Fibroblast of mammary gland (primary cell): Measurements from ENCODE around the gene WDR82.

Experiments used
- DNase-seq: peaks from one replicate; pipeline ENCODE4 v3.0.0-alpha.2; 2010; ENCODE audit warnings: low read depth
- H3K4me3 ChIP-seq: 2 replicates; pipeline ENCODE4 v1.5.1; 2011; ENCODE audit warnings: low read depth, mild to moderate bottlenecking, low read length, moderate library complexity; ENCODE audit not compliant: control insufficient read depth
- TF ChIP-seq, protein P1 (sequence below): conservative IDR thresholded peaks from 2 replicates; pipeline ENCODE4 v1.5.1; 2011; ENCODE audit warnings: low read depth, low read length, inconsistent platforms; ENCODE audit not compliant: control insufficient read depth, insufficient read depth

WDR82 gene

DNA sequence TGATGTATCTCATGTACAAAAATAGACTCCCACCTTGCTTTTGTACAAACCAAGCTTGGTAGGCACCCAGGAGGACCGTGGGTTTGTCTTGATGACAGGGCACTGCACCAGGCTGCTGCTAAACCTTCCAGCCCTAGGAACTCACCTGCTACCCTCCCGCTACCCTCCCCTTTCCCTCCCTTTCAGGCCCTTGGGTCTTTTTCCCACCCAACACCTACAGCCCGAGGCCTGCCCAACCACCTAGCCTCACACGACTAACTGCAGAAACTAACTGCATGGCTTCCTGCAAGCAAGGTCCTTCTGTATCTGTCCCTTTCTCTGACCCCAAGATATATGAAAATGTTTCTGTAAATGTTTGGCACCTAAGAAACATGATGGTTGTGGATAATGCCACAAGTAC lies 21.8 kb downstream of the WDR82 start:
- DNase-seq = no peak
- TF ChIP-seq, protein P1, sequence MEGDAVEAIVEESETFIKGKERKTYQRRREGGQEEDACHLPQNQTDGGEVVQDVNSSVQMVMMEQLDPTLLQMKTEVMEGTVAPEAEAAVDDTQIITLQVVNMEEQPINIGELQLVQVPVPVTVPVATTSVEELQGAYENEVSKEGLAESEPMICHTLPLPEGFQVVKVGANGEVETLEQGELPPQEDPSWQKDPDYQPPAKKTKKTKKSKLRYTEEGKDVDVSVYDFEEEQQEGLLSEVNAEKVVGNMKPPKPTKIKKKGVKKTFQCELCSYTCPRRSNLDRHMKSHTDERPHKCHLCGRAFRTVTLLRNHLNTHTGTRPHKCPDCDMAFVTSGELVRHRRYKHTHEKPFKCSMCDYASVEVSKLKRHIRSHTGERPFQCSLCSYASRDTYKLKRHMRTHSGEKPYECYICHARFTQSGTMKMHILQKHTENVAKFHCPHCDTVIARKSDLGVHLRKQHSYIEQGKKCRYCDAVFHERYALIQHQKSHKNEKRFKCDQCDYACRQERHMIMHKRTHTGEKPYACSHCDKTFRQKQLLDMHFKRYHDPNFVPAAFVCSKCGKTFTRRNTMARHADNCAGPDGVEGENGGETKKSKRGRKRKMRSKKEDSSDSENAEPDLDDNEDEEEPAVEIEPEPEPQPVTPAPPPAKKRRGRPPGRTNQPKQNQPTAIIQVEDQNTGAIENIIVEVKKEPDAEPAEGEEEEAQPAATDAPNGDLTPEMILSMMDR = no peak
- no peak overlapping the region for H3K4me3 ChIP-seq

DNA sequence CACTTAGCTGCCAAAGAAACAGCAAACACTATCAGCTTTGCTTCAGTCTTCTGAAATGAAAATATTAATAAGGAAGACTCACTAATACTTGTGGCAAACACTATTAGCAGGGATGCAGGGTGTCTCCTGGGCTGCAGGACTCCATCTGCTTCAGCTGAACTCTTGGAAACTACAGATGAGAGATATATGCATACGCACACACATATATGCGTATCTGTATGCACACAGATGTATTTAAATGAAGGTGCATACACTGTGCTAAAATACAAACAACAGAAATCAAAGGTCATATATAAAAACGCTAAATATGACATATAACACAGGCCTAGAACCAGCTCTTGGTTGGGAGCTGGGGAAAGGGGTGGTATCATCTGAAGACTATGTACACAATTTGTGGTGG lies 22.3 kb downstream of the WDR82 start:
- no peak for DNase-seq
- H3K4me3 ChIP-seq = no peak overlapping the region
- TF ChIP-seq, protein P1 = no peak

DNA sequence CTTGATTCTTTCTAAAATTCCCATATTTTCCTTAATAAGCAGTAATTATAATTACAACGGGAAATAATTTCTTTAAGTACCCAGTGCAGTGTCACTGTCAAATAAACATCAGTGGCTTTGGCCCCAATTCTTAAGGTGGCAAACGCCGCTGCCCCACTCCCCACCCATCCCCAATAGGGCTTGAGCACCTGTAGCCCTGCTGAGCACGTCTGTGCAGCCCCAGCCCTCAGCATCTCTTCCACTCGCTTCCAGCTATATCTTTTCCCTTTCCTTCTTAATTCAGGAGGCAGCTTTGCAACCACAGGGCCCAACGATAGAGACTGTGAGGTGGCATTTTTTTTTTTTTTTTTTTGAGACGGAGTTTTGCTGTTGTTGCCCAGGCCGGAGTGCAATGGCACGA lies 23.8 kb downstream of the WDR82 start:
- H3K4me3 ChIP-seq = no peak overlapping the region
- TF ChIP-seq, protein P1 = no peak
- DNase-seq = no peak

DNA sequence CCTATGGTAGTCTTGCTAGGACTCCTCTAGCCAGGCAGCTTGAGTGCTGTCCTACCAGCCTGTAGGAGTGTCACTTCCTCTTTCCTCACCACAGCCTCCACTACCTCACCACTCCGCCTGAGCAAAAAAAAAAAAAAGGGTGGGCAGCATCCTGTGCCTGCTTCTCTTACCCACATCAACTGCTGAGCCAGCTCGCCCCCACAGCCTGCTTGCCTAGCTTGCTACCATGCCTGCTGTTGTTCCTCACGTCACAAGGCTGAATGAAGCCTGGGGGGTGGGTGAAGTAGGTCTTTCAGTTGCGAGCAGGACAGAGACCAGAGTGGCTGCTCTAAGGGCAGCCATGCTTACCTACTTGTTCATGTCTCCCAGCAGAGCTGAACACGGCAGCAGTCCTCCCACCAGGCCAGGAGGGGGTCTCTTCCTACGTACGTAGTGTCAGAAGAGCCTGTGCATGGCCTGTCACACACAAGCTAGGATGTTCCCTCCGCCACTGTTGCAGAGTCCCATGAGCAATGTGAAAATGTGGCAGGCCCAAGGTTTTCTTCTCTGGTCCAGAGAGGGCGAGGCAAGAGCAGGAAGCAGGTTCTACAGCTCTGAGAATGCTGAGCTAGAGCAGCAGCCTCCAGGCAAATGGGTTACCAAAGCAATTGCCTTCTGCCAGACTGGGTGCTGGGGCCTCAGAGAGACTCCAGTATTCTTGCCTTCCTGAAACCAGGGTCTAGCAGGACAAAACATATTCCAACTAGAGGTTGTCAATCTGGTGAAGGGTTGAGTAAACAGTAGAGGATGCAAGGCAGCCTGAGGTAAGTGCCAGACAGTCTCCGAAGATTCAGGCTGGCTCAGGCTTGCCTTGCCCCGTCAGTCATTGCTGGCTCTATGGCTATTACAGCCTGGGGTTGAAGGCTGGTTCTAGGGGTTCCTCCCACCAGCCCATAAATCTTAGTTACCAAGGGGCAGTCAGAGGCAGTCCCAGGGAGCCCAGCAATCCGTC lies 24.8 kb downstream of the WDR82 start:
- no peak for DNase-seq
- TF ChIP-seq, protein P1 = no peak
- H3K4me3 ChIP-seq = no peak overlapping the region

- no peak overlapping the region for H3K4me3 ChIP-seq
- DNase-seq = no peak
- TF ChIP-seq, protein P1 = no peak
Observed at GRCh38 chr3:52250122-52250521, 28.3 kb downstream of the WDR82 start.

DNA sequence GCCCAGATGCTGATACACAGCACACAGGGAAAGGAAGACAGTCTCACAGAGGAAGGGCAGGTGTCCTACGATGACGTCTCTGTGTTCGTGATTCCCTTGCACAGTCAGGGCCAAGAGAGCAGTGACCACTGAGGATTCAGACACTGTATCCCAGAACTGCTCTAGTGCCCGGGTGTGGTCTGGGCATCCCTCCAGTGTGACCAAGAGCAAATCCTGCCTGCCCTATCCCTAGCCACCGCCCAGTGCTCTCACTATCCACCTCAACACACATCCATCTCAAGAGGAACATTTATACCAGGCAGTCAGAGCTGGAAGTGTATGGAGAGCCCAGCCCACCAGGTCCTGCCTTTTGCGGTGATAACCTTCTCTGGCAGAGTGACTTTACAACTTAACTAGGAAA lies 28.8 kb downstream of the WDR82 start:
- TF ChIP-seq, protein P1 = no peak
- H3K4me3 ChIP-seq = no peak overlapping the region
- no peak for DNase-seq
